ENCODE data around the gene FGF12. TPM values are rescaled to one million over a fixed set of nuclear protein-coding genes. Genes with fewer than 3 reads are reported as not detected.

Gene FGF12
- total RNA-seq, 3 donors from 2014 or later, result 0.44 to 2.1 (median 0.66) TPM

DNA sequence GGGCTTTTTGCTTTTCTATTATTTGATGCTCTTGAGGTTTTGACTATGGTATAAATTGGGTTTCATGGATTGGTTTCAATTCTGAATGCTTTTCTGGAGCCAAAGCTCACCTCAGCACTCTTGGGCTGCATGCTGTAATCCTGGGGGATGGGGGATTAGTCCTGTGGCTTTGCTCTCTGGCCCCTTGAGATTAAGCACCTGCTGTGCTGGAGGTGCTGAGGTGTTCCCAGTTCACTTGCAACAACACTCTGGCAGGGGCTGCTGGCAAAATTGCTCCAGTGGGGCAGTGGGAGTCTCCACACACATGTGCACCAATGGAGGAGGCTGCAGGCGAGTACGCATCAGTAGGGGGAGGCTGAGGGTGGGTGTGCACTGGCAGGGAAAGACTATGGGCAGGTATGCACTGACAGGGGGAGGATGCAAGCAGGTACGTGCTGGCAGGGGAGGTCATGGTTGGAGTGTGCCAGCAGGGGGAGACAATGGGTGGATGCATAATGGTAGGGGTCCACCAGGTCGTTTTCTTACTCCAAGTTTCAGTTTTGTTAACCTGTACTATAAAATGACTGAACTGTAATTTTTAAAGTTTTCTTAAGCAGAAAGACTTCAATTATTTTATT lies 489.2 kb downstream of the FGF12 start:
- TF ChIP-seq POLR2A (IDR thresholded peaks at IDR 0.05), result no peak
- TF ChIP-seq, protein P1, sequence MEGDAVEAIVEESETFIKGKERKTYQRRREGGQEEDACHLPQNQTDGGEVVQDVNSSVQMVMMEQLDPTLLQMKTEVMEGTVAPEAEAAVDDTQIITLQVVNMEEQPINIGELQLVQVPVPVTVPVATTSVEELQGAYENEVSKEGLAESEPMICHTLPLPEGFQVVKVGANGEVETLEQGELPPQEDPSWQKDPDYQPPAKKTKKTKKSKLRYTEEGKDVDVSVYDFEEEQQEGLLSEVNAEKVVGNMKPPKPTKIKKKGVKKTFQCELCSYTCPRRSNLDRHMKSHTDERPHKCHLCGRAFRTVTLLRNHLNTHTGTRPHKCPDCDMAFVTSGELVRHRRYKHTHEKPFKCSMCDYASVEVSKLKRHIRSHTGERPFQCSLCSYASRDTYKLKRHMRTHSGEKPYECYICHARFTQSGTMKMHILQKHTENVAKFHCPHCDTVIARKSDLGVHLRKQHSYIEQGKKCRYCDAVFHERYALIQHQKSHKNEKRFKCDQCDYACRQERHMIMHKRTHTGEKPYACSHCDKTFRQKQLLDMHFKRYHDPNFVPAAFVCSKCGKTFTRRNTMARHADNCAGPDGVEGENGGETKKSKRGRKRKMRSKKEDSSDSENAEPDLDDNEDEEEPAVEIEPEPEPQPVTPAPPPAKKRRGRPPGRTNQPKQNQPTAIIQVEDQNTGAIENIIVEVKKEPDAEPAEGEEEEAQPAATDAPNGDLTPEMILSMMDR (IDR thresholded peaks at IDR 0.05), result no peak
- no peak for TF ChIP-seq POLR2AphosphoS5 (IDR thresholded peaks at IDR 0.05)
- H3K4me1 ChIP-seq, result no peaks in the 10 kb centered on the region
- no peak for DNase-seq (ENCODE audit: low spot score in 2 of 2)

DNA sequence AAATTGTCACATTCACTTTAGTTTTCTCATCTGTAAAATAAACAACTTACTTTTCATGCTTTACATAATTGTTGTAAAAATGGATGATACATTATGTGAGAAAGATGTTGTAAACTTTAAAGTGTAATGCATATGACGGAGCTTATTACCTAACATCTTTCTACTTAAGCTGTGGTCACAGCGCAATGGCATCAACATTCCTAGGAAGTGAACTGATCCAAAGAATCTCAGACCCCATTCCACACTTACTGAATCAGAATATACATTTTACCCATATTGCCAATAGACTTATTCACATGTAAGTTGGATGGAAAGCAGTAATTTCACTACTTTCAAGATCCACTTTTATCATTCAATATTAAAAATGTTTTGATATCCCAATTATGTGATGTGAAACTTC lies 497.5 kb downstream of the FGF12 start:
- Histone ChIP-seq H3K27ac (no peak overlapping the region), H3K27me3 (no peaks in the 10 kb centered on the region), H3K9me3 (no peaks in the 10 kb centered on the region), H3K36me3 (no peaks in the 10 kb centered on the region), H3K4me3 (no peak overlapping the region), H3K4me1 (no peaks in the 10 kb centered on the region)
- no peak for TF ChIP-seq POLR2AphosphoS5 (IDR thresholded peaks at IDR 0.05)
- intact Hi-C loops (cut with DNase I; ENCODE audit: low total_unique reads), result no loop called here
- DNase-seq (ENCODE audit: low spot score in 2 of 2), result no peak

More for the DNA sequence above, 489.2 kb downstream of the FGF12 start:
- Histone ChIP-seq H3K27me3 (no peaks in the 10 kb centered on the region), H3K27ac (no peak overlapping the region), H3K36me3 (no peaks in the 10 kb centered on the region), H3K9me3 (no peaks in the 10 kb centered on the region), H3K4me3 (no peak overlapping the region)
- intact Hi-C loops (cut with DNase I; ENCODE audit: low total_unique reads), result no loop called here

DNA sequence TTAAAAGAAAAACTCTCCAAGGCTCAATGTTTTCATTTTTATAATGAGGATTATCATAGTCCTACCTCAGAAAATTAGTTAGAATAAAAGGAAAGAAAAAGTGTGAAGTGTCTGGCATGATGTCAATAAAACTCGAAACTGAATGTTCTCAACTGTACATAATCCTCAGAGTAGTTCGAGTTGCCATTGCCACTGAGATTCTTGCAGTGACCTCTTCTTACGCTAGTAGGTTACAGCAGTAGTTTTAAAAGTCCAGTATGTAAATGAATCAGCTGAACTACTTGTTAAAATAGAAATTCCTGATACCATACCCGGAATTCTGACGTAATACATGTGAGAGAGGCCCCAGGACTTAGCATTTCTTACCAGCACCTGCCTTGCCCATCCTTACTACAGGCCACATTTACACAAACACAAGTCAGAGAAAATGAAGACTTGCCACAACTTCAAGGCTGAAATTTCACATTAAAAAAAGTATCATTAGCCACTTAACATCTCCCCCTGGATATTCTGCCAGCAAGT lies 502.6 kb downstream of the FGF12 start:
- TF ChIP-seq, protein P1 (IDR thresholded peaks at IDR 0.05), result no peak
- TF ChIP-seq POLR2A (IDR thresholded peaks at IDR 0.05) (no peak), POLR2AphosphoS5 (IDR thresholded peaks at IDR 0.05) (no peak)
- Histone ChIP-seq H3K9me3 (no peaks in the 10 kb centered on the region), H3K27ac (no peak overlapping the region), H3K4me3 (no peak overlapping the region), H3K36me3 (no peaks in the 10 kb centered on the region), H3K4me1 (no peaks in the 10 kb centered on the region), H3K27me3 (no peaks in the 10 kb centered on the region)
- no peak for DNase-seq (ENCODE audit: low spot score in 2 of 2)
- intact Hi-C loops (cut with DNase I; ENCODE audit: low total_unique reads), result no loop called here

GRCh38 chr3:192223815-192224214 lies 503.5 kb downstream of the FGF12 start:
- Histone ChIP-seq H3K9me3 (no peaks in the 10 kb centered on the region), H3K36me3 (no peaks in the 10 kb centered on the region), H3K27me3 (no peaks in the 10 kb centered on the region), H3K4me1 (no peaks in the 10 kb centered on the region), H3K4me3 (no peak overlapping the region), H3K27ac (no peak overlapping the region)
- TF ChIP-seq POLR2A (IDR thresholded peaks at IDR 0.05), result no peak
- TF ChIP-seq, protein P1 (IDR thresholded peaks at IDR 0.05), result no peak
- no peak for TF ChIP-seq POLR2AphosphoS5 (IDR thresholded peaks at IDR 0.05)
- intact Hi-C loops (cut with DNase I; ENCODE audit: low total_unique reads), result no loop called here
- no peak for DNase-seq (ENCODE audit: low spot score in 2 of 2)

DNA sequence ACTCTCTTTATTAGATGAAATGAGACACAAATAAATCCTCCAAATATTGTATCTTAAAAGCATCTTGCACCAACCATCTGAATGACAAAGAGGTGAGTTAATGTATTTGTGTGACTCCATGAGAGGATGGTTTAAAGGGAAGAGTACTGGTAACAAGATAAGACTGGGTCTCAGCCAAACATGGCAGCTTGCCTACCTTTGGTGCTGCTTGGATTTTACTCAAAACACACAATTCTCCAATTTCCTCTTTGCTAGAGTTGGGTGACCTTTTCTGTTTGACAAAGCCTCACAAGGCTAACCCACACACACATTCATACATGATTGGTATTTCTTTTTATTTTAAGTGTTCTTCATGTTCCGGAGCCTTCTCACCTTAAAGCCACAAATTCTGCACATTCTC lies 506.4 kb downstream of the FGF12 start:
- Histone ChIP-seq H3K4me1 (no peaks in the 10 kb centered on the region), H3K27me3 (no peaks in the 10 kb centered on the region), H3K27ac (no peak overlapping the region), H3K9me3 (no peaks in the 10 kb centered on the region), H3K4me3 (no peak overlapping the region), H3K36me3 (no peaks in the 10 kb centered on the region)
- no peak for DNase-seq (ENCODE audit: low spot score in 2 of 2)
- TF ChIP-seq POLR2AphosphoS5 (IDR thresholded peaks at IDR 0.05) (no peak), POLR2A (IDR thresholded peaks at IDR 0.05) (no peak)
- TF ChIP-seq, protein P1 (IDR thresholded peaks at IDR 0.05), result no peak
- intact Hi-C loops (cut with DNase I; ENCODE audit: low total_unique reads), result no loop called here

Measured in breast epithelium (tissue), 4 donors.